8988T (cell line): ENCODE data around the gene SNX25.
"Not testable (repeated sequence)": the region's sequence is repeated elsewhere in the genome, so short reads cannot be mapped to it uniquely, and the experiment has no call there.

ENCODE experiments used
- DNase-seq: peaks from one replicate; pipeline ENCODE4 v3.0.0; 2011

Gene SNX25

GRCh38 chr4:185235843-185236503, 26.6 kb downstream of the SNX25 start:
- DNase-seq: no peak

GRCh38 chr4:185237175-185237574, 27.8 kb downstream of the SNX25 start:
- DNase-seq: no peak

- no peak for DNase-seq
Observed at GRCh38 chr4:185238215-185238681, 28.9 kb downstream of the SNX25 start.

GRCh38 chr4:185238750-185239149, 29.4 kb downstream of the SNX25 start:
- DNase-seq: no peak

- not testable (repeated sequence) for DNase-seq
Observed at GRCh38 chr4:185240486-185240885, 31.1 kb downstream of the SNX25 start.

GRCh38 chr4:185242749-185243533, 33.5 kb downstream of the SNX25 start:
- no peak for DNase-seq

GRCh38 chr4:185243879-185244278, 34.5 kb downstream of the SNX25 start:
- DNase-seq: no peak

GRCh38 chr4:185244763-185245162, 35.4 kb downstream of the SNX25 start:
- no peak for DNase-seq

GRCh38 chr4:185246453-185246852, 37.1 kb downstream of the SNX25 start:
- no peak for DNase-seq

- no peak for DNase-seq
Observed at GRCh38 chr4:185247151-185247550, 37.8 kb downstream of the SNX25 start.

- no peak for DNase-seq
Observed at GRCh38 chr4:185248393-185249039, 39.1 kb downstream of the SNX25 start.

GRCh38 chr4:185249105-185249504, 39.7 kb downstream of the SNX25 start:
- DNase-seq: no peak

- DNase-seq: no peak
Observed at GRCh38 chr4:185254434-185254833, 45.0 kb downstream of the SNX25 start.

- DNase-seq: no peak
Observed at GRCh38 chr4:185255868-185256267, 46.5 kb downstream of the SNX25 start.

GRCh38 chr4:185256446-185256845, 47.0 kb downstream of the SNX25 start:
- no peak for DNase-seq

GRCh38 chr4:185257086-185257485, 47.7 kb downstream of the SNX25 start:
- no peak for DNase-seq

- no peak for DNase-seq
Observed at GRCh38 chr4:185257694-185258093, 48.3 kb downstream of the SNX25 start.

- DNase-seq: not testable (repeated sequence)
Observed at GRCh38 chr4:185258741-185259140, 49.3 kb downstream of the SNX25 start.

- no peak for DNase-seq
Observed at GRCh38 chr4:185259719-185260118, 50.3 kb downstream of the SNX25 start.

GRCh38 chr4:185261946-185262345, 52.5 kb downstream of the SNX25 start:
- no peak for DNase-seq

- no peak for DNase-seq
Observed at GRCh38 chr4:185263419-185263818, 54.0 kb downstream of the SNX25 start.

GRCh38 chr4:185265942-185266341, 56.5 kb downstream of the SNX25 start:
- DNase-seq: no peak

- DNase-seq: no peak
Observed at GRCh38 chr4:185269286-185269685, 59.9 kb downstream of the SNX25 start.

GRCh38 chr4:185270037-185270436, 60.6 kb downstream of the SNX25 start:
- DNase-seq: no peak
